ENCODE results near the gene RTP3. TPM values are rescaled to one million over a fixed set of nuclear protein-coding genes. Genes with fewer than 3 reads are reported as not detected.

Gene RTP3
- total RNA-seq (2012; rRNA removed) (0.18 TPM in 1 of 2 replicates, not detected in the other), polyA plus RNA-seq (2012; rRNA removed) (0.10 and 0.26 TPM in 2 replicates), Bru-seq, nascent RNA (percentile 14 among the genes with signal in this experiment), BruChase-seq, experiment 1, labeled RNA remaining after a 6-hour chase (not detected), BruChase-seq, experiment 2, labeled RNA remaining after a 2-hour chase (percentile 14 among the genes with signal in this experiment)
- polyA plus RNA-seq (2012; cell fraction: cytosol; rRNA removed) = 0.05 TPM in 1 of 2 replicates, not detected in the other
- 0.08 TPM in 1 of 2 replicates, not detected in the other for polyA plus RNA-seq (2012; cell fraction: nucleus; rRNA removed; ENCODE audit: low replicate concordance)
- long read RNA-seq = 0 reads

GRCh38 chr3:46497556-46498265, at the start of gene RTP3:
Gene RTP3, plus strand, starts transcription at chr3:46497976. Its CDS starts 87 bp downstream, at chr3:46498063.
- peak within 1 kb of the TSS; percentile 97 for H3K14ac ChIP-seq (replicated peaks; ENCODE audit: low read depth, low read length)
- peak within 1 kb of the TSS; percentile 93 for H2AK9ac ChIP-seq (replicated peaks; ENCODE audit: low read depth, low read length, poor library complexity)
- no peaks in the 10 kb centered on the region for H3K27me3 ChIP-seq (ENCODE audit: control insufficient read depth, insufficient read depth, low read length)
- H3K9me3 ChIP-seq (ENCODE audit: control insufficient read depth, insufficient read depth, low read length) = no peaks in the 10 kb centered on the region
- peak within 1 kb of the TSS; percentile 87 for H3K9ac ChIP-seq (ENCODE audit: low read depth, low read length)
- ChIA-PET POLR2A (ENCODE audit: unreplicated experiment) (interaction anchor here (0.8 kb wide), 1 partner anchor 132 kb away, joined by 3 read pairs; no protein-coding TSS in a partner anchor), CTCF (interaction anchor here (1.0 kb wide), 1 partner anchor 19 kb away, joined by 3 read pairs; no protein-coding TSS in a partner anchor)
- H3K4me1 ChIP-seq (ENCODE audit: control insufficient read depth, insufficient read depth, low read length) = peaks cover 30% of the 10 kb centered on the region
- dilution Hi-C loops (cut with HindIII; ENCODE audit: low sequenced_read_pairs, unreplicated experiment) (no loop called here), intact Hi-C loops (cut with micrococcal nuclease) (no loop called here), in situ Hi-C loops (cut with MboI; ENCODE audit: low sequenced_read_pairs) (loop anchor here (25.0 kb wide), 1 partner anchor 390 kb away; the partner anchor contains the start of gene PTH1R)
- H3K18ac ChIP-seq (ENCODE audit: low read depth, low read length) = peak within 1 kb of the TSS; percentile 100
- no peaks in the 10 kb centered on the region for H3K36me3 ChIP-seq (ENCODE audit: control insufficient read depth, insufficient read depth, low read length)
- H3K56ac ChIP-seq (ENCODE audit: extremely low read depth, insufficient read depth, low read length) = peak within 1 kb of the TSS; percentile 84
- H3K4me2 ChIP-seq (ENCODE audit: low read depth, low read length) = no peak within 1 kb of the TSS
- H3K4me3 ChIP-seq (ENCODE audit: insufficient read depth, low read depth, low read length) = no peak within 1 kb of the TSS
- peak within 1 kb of the TSS; percentile 82 for H3K27ac ChIP-seq (ENCODE audit: insufficient read depth, low read length)
- peak within 1 kb of the TSS; percentile 98 for H4K5ac ChIP-seq (ENCODE audit: low read depth, low read length)
- H2BK15ac ChIP-seq (ENCODE audit: low read depth, low read length) = peak within 1 kb of the TSS; percentile 96
- no peaks in the 10 kb centered on the region for H4K20me1 ChIP-seq (ENCODE audit: insufficient read depth, low read length)
- H3K4ac ChIP-seq (ENCODE audit: low read depth, low read length) = peak within 1 kb of the TSS; percentile 100
- H4K91ac ChIP-seq (ENCODE audit: insufficient read depth, low read depth, low read length) = peak within 1 kb of the TSS; percentile 100
- peak within 1 kb of the TSS; percentile 98 for H3K23ac ChIP-seq (ENCODE audit: low read depth, low read length)
- H3K79me1 ChIP-seq (ENCODE audit: low read depth in 1 of 2, low read length in 2 of 2) = peaks cover 0 to 5% of the 10 kb centered on the region in 2 experiments; a peak in 1 of 4 replicates
- H4K8ac ChIP-seq (ENCODE audit: low read depth in 2 of 2, low read length in 2 of 2) = peak within 1 kb of the TSS; percentile 98 to 100
- peak within 1 kb of the TSS; percentile 100 for H2BK20ac ChIP-seq (ENCODE audit: low read depth, low read length)
- DNase-seq (no peak), ATAC-seq (ENCODE audit: low read depth) (no peak)
- peak within 1 kb of the TSS; percentile 82 for H2AFZ ChIP-seq (replicated peaks; ENCODE audit: low read length, poor library complexity)
- H2BK5ac ChIP-seq (ENCODE audit: low read depth, low read length, poor library complexity, severe bottlenecking) = peak within 1 kb of the TSS; percentile 99
- H2BK120ac ChIP-seq (ENCODE audit: low read depth, low read length) = peak within 1 kb of the TSS; percentile 100
- H2AK5ac ChIP-seq (ENCODE audit: low read depth, low read length) = peak within 1 kb of the TSS; percentile 100
- no TSS peak for BruUV-seq (replicated peaks)
- H3K9me1 ChIP-seq (ENCODE audit: insufficient read depth, low read length) = peaks cover 35% of the 10 kb centered on the region
- WGBS, 2 experiments (ENCODE audit: extremely low coverage in 2 of 2, insufficient read length in 1 of 2) = no CpG with 5 or more reads among the region's 9 CpGs
- TF ChIP-seq, protein P1, sequence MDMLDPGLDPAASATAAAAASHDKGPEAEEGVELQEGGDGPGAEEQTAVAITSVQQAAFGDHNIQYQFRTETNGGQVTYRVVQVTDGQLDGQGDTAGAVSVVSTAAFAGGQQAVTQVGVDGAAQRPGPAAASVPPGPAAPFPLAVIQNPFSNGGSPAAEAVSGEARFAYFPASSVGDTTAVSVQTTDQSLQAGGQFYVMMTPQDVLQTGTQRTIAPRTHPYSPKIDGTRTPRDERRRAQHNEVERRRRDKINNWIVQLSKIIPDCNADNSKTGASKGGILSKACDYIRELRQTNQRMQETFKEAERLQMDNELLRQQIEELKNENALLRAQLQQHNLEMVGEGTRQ (IDR thresholded peaks at IDR 0.05; ENCODE audit: low read depth, low read length) = no peak
- TF ChIP-seq POLR2A (IDR thresholded peaks at IDR 0.05; ENCODE audit: low read depth, low read length) (no peak), CTCF (conservative IDR thresholded peaks at IDR 0.05; ENCODE audit: low read depth, low read length) (no peak), RAD21 (IDR thresholded peaks at IDR 0.05; ENCODE audit: low read length) (no peak), CHD1 (IDR thresholded peaks at IDR 0.05; ENCODE audit: low read depth, low read length) (no peak), MAZ (IDR thresholded peaks at IDR 0.05; ENCODE audit: borderline replicate concordance, low read depth, low read length) (no peak), ELK1 (IDR thresholded peaks at IDR 0.05; ENCODE audit: borderline replicate concordance, low read depth, low read length) (no peak), NFE2L2 (IDR thresholded peaks at IDR 0.05; ENCODE audit: low read depth, low read length) (no peak), SMC3 (IDR thresholded peaks at IDR 0.05; ENCODE audit: low read depth, low read length) (no peak), FOS (IDR thresholded peaks at IDR 0.05; ENCODE audit: low read depth, low read length) (no peak), RFX5 (IDR thresholded peaks at IDR 0.05; ENCODE audit: low read depth, low read length) (no peak), CEBPB (IDR thresholded peaks at IDR 0.05; ENCODE audit: low read depth, low read length) (no peak), BHLHE40 (IDR thresholded peaks at IDR 0.05; ENCODE audit: low read depth, low read length) (no peak)

Data from IMR-90 (cell line).